Measurements from ENCODE around the gene CCM2L.
A peak's percentile ranks its signal among the peaks of the same experiment; 100 is the strongest.

The CCM2L gene

DNA sequence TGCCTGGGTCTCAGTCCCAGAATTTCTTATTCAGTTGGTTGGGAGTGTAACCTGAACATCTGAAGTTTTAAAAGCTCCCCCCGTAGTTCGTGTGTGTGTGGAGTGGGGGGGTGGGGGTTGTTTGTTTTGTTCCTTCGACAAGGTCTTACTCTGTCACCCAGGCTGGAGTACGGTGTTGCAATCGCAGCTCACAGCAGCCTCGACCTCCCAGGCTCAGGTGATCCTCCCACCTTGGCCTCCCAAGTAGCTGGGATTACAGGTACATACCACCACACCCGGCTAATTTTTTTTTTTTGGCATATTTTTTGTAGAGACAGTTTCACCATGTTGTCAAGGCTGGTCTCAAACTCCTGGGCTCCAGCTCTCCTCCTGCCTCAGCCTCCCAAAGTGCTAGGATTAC lies 3.1 kb downstream of the CCM2L start:
- TF ChIP-seq CTCF (IDR thresholded peaks at IDR 0.05; ENCODE audit: low read length, missing control alignments), result no peak
- H3K4me3 ChIP-seq (replicated peaks; ENCODE audit: low read depth, low read length), result no peak overlapping the region
- no peak for DNase-seq (ENCODE audit: low read depth)

GRCh38 chr20:32017711-32018251 lies 7.5 kb downstream of the CCM2L start:
- TF ChIP-seq CTCF (IDR thresholded peaks at IDR 0.05; ENCODE audit: low read length, missing control alignments), result no peak
- H3K4me3 ChIP-seq (replicated peaks; ENCODE audit: low read depth, low read length), result no peak overlapping the region
- no peak for DNase-seq (ENCODE audit: low read depth)

- TF ChIP-seq CTCF (IDR thresholded peaks at IDR 0.05; ENCODE audit: low read length, missing control alignments), result no peak
- DNase-seq (ENCODE audit: low read depth), result no peak
- H3K4me3 ChIP-seq (replicated peaks; ENCODE audit: low read depth, low read length), result peak overlapping the region; percentile 38
Observed at GRCh38 chr20:32018269-32019155, 8.3 kb downstream of the CCM2L start.

GRCh38 chr20:32019156-32019510 lies 8.9 kb downstream of the CCM2L start:
- DNase-seq (ENCODE audit: low read depth), result no peak
- no peak for TF ChIP-seq CTCF (IDR thresholded peaks at IDR 0.05; ENCODE audit: low read length, missing control alignments)

GRCh38 chr20:32019563-32020463 lies 9.6 kb downstream of the CCM2L start:
- no peak for TF ChIP-seq CTCF (IDR thresholded peaks at IDR 0.05; ENCODE audit: low read length, missing control alignments)
- no peak for DNase-seq (ENCODE audit: low read depth)
- H3K4me3 ChIP-seq (replicated peaks; ENCODE audit: low read depth, low read length), result no peak overlapping the region

More at GRCh38 chr20:32019156-32019510, 8.9 kb downstream of the CCM2L start:
- H3K4me3 ChIP-seq (replicated peaks; ENCODE audit: low read depth, low read length), result no peak overlapping the region

DNA sequence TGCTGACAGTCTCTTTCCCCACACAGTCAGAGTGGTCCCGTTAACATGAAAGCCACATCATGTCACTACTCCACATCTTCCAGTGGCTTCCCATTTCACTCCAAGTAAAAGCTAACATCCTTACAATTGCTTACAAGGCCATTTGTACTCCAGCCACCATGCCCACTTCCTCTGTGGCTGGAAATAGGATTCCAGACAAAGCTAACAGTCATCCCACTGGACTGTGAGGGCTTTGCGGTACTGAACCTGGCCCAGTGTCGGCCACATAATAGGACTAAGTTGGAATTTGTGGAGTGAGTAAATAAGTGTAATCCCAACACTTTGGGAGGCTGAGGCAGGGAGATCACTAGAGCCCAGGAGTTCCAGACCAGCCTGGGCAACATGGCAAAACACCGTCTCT lies 10.9 kb downstream of the CCM2L start:
- no peak overlapping the region for H3K4me3 ChIP-seq (replicated peaks; ENCODE audit: low read depth, low read length)
- no peak for DNase-seq (ENCODE audit: low read depth)
- no peak for TF ChIP-seq CTCF (IDR thresholded peaks at IDR 0.05; ENCODE audit: low read length, missing control alignments)
